ENCODE data around the gene MCUB.

MCUB gene

GRCh38 chr4:109629775-109630174 is 69.7 kb downstream of the MCUB start:
- no peak for TF ChIP-seq CTCF (IDR thresholded peaks at IDR 0.05)

GRCh38 chr4:109631532-109632108 is 71.6 kb downstream of the MCUB start:
- H3K27ac ChIP-seq = no peak overlapping the region

More at GRCh38 chr4:109629775-109630174, 69.7 kb downstream of the MCUB start:
- H3K79me2 ChIP-seq = no peaks in the 10 kb centered on the region
- no peaks in the 10 kb centered on the region for H3K27me3 ChIP-seq (ENCODE audit: control insufficient read depth, insufficient read depth, low read length)
- H3K9ac ChIP-seq = no peak overlapping the region
- no peaks in the 10 kb centered on the region for H3K36me3 ChIP-seq (ENCODE audit: control insufficient read depth, insufficient read depth, low read length)
- no peak overlapping the region for H3K4me2 ChIP-seq (ENCODE audit: low read length)
- H3K4me3 ChIP-seq (ENCODE audit: low read depth, low read length) = no peak overlapping the region
- H3K4me1 ChIP-seq = no peaks in the 10 kb centered on the region
- no peak overlapping the region for H3K27ac ChIP-seq
- H3K9me3 ChIP-seq (ENCODE audit: control insufficient read depth, low read length) = no peaks in the 10 kb centered on the region
- H2AFZ ChIP-seq = no peak overlapping the region

GRCh38 chr4:109640644-109641043 is 80.6 kb downstream of the MCUB start:
- H3K4me3 ChIP-seq (ENCODE audit: low read depth, low read length) = no peak overlapping the region

More at GRCh38 chr4:109631532-109632108, 71.6 kb downstream of the MCUB start:
- H2AFZ ChIP-seq = no peak overlapping the region
- no peaks in the 10 kb centered on the region for H3K9me3 ChIP-seq (ENCODE audit: control insufficient read depth, low read length)
- no peak for TF ChIP-seq CTCF (IDR thresholded peaks at IDR 0.05)
- H3K36me3 ChIP-seq (ENCODE audit: control insufficient read depth, insufficient read depth, low read length) = no peaks in the 10 kb centered on the region
- no peaks in the 10 kb centered on the region for H3K27me3 ChIP-seq (ENCODE audit: control insufficient read depth, insufficient read depth, low read length)
- H3K4me3 ChIP-seq (ENCODE audit: low read depth, low read length) = no peak overlapping the region
- H3K79me2 ChIP-seq = no peaks in the 10 kb centered on the region
- no peaks in the 10 kb centered on the region for H3K4me1 ChIP-seq
- no peak overlapping the region for H3K4me2 ChIP-seq (ENCODE audit: low read length)
- no peak overlapping the region for H3K9ac ChIP-seq

GRCh38 chr4:109645874-109646710 is 86.0 kb downstream of the MCUB start:
- H3K4me3 ChIP-seq (ENCODE audit: low read depth, low read length) = no peak overlapping the region
- no peak overlapping the region for H3K27ac ChIP-seq
- H3K4me1 ChIP-seq = no peaks in the 10 kb centered on the region
- no peaks in the 10 kb centered on the region for H3K9me3 ChIP-seq (ENCODE audit: control insufficient read depth, low read length)
- no peak for TF ChIP-seq CTCF (IDR thresholded peaks at IDR 0.05)
- H3K9ac ChIP-seq = no peak overlapping the region
- H3K79me2 ChIP-seq = no peaks in the 10 kb centered on the region
- H3K36me3 ChIP-seq (ENCODE audit: control insufficient read depth, insufficient read depth, low read length) = no peaks in the 10 kb centered on the region
- no peaks in the 10 kb centered on the region for H3K27me3 ChIP-seq (ENCODE audit: control insufficient read depth, insufficient read depth, low read length)
- no peak overlapping the region for H3K4me2 ChIP-seq (ENCODE audit: low read length)
- H2AFZ ChIP-seq = no peak overlapping the region

More at GRCh38 chr4:109640644-109641043, 80.6 kb downstream of the MCUB start:
- H2AFZ ChIP-seq = no peak overlapping the region
- no peaks in the 10 kb centered on the region for H3K4me1 ChIP-seq
- no peaks in the 10 kb centered on the region for H3K79me2 ChIP-seq
- no peaks in the 10 kb centered on the region for H3K9me3 ChIP-seq (ENCODE audit: control insufficient read depth, low read length)
- no peak overlapping the region for H3K27ac ChIP-seq
- no peak overlapping the region for H3K4me2 ChIP-seq (ENCODE audit: low read length)
- no peak overlapping the region for H3K9ac ChIP-seq
- no peak for TF ChIP-seq CTCF (IDR thresholded peaks at IDR 0.05)
- no peaks in the 10 kb centered on the region for H3K36me3 ChIP-seq (ENCODE audit: control insufficient read depth, insufficient read depth, low read length)
- no peaks in the 10 kb centered on the region for H3K27me3 ChIP-seq (ENCODE audit: control insufficient read depth, insufficient read depth, low read length)

All from parathyroid adenoma (tissue), 2 donors.